Heart right ventricle (tissue), 16 donors: Measurements from ENCODE around the gene ACTR5. TPM values are rescaled to one million over a fixed set of nuclear protein-coding genes. Genes with fewer than 3 reads are reported as not detected.

Source experiments
- ATAC-seq, 8 donors: fragments of 200-7000 bp; cut with Tn5 transposase; one replicate each; pipeline ENCODE4 v1.9.1; 2020; ENCODE audit warnings: mild to moderate bottlenecking in 8 of 8, moderate library complexity in 8 of 8, moderate number of reproducible peaks in 1 of 8
- DNase-seq, 2 donors: peaks; one replicate each; pipeline ENCODE4 v3.0.0-alpha.2; 2020
- H3K27ac ChIP-seq, 10 donors: fragments of 200-600 bp; sonication (generic) in 2 of 10; one replicate each; pipeline versions ENCODE4 v1.5.0 to v1.8.0; 2020 to 2022; ENCODE audit warnings: mild to moderate bottlenecking in 3 of 10
- H3K27me3 ChIP-seq, 7 donors: fragments of 200-600 bp; one replicate each; pipeline ENCODE4 v1.8.0; 2021 to 2022; ENCODE audit warnings: mild to moderate bottlenecking in 2 of 7
- H3K36me3 ChIP-seq, 9 donors: fragments of 200-600 bp; sonication (generic) in 1 of 9; one replicate each; pipeline versions ENCODE4 v1.5.0 to v1.8.0; 2020 to 2022; ENCODE audit warnings: mild to moderate bottlenecking in 2 of 9
- H3K4me1 ChIP-seq, 9 donors: fragments of 200-600 bp; sonication (generic) in 1 of 9; one replicate each; pipeline versions ENCODE4 v1.5.0 to v1.8.0; 2020 to 2022; ENCODE audit warnings: mild to moderate bottlenecking in 4 of 9
- H3K4me3 ChIP-seq, 10 donors: fragments of 200-600 bp; sonication (generic) in 2 of 10; one replicate each; pipeline versions ENCODE4 v1.5.0 to v1.8.0; 2020 to 2022; ENCODE audit warnings: mild to moderate bottlenecking in 7 of 10, moderate library complexity in 2 of 10
- H3K9me3 ChIP-seq, 11 donors: fragments of 200-600 bp in 10 of 11; sonication (generic) in 2 of 11; one replicate each; pipeline versions ENCODE4 v1.5.0 to v1.8.0; 2013 to 2022; ENCODE audit warnings: mild to moderate bottlenecking in 2 of 11, control low read depth in 1 of 11, moderate library complexity in 1 of 11
- WGBS, 2 donors: extraction: QIAGEN DNeasy Blood & Tissue Kit; methylation state at CpG; one replicate each; pipeline ENCODE4 v1.1.7; 2013; ENCODE audit warnings: inconsistent platforms in 1 of 2; 5-methylcytosine and 5-hydroxymethylcytosine counted together
- intact Hi-C, 10 donors: fragments of 100-400 bp; cut with DNase I; formaldehyde crosslinking; loops; one replicate each; pipeline versions ENCODE4 v1.11.1 to v1.14.2; 2022
- polyA plus RNA-seq, 2 donors: library from polyadenylated mRNA; stranded (reverse); fragments of 200-250 nt; gene quantifications; one replicate each; pipeline ENCODE4 v1.2.3, GENCODE V29; 2013
- total RNA-seq, 10 donors: library from RNA; stranded (reverse); fragmentation: NEBNext Ultra II Directional in 3 of 10; extraction: Animal tissue kit (Norgen Biotek cat#: 25700) in 3 of 10; gene quantifications; one replicate each; pipeline versions ENCODE4 v1.2.1 to v1.2.4, GENCODE V29; 2021 to 2023
- TF ChIP-seq, protein P1 (sequence below), 9 donors: fragments of 200-600 bp; sonication (generic) in 2 of 9; IDR thresholded peaks; one replicate each; pipeline versions ENCODE4 v1.5.0 to v1.8.0; 2021 to 2022; ENCODE audit warnings: antibody characterized with exemption in 9 of 9, mild to moderate bottlenecking in 5 of 9, moderate library complexity in 1 of 9
- donor health status: Arrhythmogenic right ventricular cardiomyopathy.
- donor health status: ischemic (EF 13 %, LVEDD 7.1; RV severe dilation, severe dysfunction).
- donor health status: healthy with polysubstance abuse.
- donor health status: DM: no; HTN: yes; CAD: no.
- donor health status: DM: no; HTN: no; CAD: no.
- donor health status: ischemic (EF 25% LVEDD 6.9; RV normal size, moderate dysfunction).
- donor health status: ischemic (EF 25% LVEDD 5.7; RV mildly dilated, moderate dysfunction).
- donor health status: healthy.
- donor health status: DM: yes; HTN: yes; CAD: no.
- donor health status: Ischemic cardiomyopathy.
- donor health status: ischemic (EF 35%, LVEDD 5.7; RV mildly dilated, moderate dysfunction).
- donor health status: nonischemic (EF 11% LVEDD 7.7; RV severe dilation, severe dysfunction).
- donor health status: DM: yes; HTN: yes; CAD: no.
- donor health status: PGD.
- donor health status: ischemic (EF 29% LVEDD 5.4; RV normal size, mild dysfunction).
- donor health status: nonischemic (EF 23%, LVEDD 6.1; RV moderate dilation, normal function).

The ACTR5 gene
- total and polyA plus RNA-seq, 12 donors: 1.5 to 5.4 (median 2.8) TPM

- intact Hi-C loops: no loop called here
- no peak overlapping the region for H3K27ac ChIP-seq
- ATAC-seq: no peak
- H3K4me1 ChIP-seq: no peaks in the 10 kb centered on the region
- no peaks in the 10 kb centered on the region for H3K9me3 ChIP-seq
- WGBS, 2 donors: 60 to 76% methylated on average over 3 of the region's 3 CpGs
- no peak for DNase-seq
- no peak overlapping the region for H3K4me3 ChIP-seq
- H3K27me3 ChIP-seq: peaks cover 0 to 90% (median 58%) of the 10 kb centered on the region in 7 donors
- TF ChIP-seq, protein P1, sequence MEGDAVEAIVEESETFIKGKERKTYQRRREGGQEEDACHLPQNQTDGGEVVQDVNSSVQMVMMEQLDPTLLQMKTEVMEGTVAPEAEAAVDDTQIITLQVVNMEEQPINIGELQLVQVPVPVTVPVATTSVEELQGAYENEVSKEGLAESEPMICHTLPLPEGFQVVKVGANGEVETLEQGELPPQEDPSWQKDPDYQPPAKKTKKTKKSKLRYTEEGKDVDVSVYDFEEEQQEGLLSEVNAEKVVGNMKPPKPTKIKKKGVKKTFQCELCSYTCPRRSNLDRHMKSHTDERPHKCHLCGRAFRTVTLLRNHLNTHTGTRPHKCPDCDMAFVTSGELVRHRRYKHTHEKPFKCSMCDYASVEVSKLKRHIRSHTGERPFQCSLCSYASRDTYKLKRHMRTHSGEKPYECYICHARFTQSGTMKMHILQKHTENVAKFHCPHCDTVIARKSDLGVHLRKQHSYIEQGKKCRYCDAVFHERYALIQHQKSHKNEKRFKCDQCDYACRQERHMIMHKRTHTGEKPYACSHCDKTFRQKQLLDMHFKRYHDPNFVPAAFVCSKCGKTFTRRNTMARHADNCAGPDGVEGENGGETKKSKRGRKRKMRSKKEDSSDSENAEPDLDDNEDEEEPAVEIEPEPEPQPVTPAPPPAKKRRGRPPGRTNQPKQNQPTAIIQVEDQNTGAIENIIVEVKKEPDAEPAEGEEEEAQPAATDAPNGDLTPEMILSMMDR (IDR thresholded peaks at IDR 0.05): no peak
- no peaks in the 10 kb centered on the region for H3K36me3 ChIP-seq
These were observed 44.7 kb upstream of the ACTR5 start for GRCh38 chr20:38703526-38703925.

GRCh38 chr20:38704136-38704535 lies 44.1 kb upstream of the ACTR5 start:
- ATAC-seq (no peak), DNase-seq (no peak)
- H3K36me3 ChIP-seq: no peaks in the 10 kb centered on the region
- intact Hi-C loops: no loop called here
- TF ChIP-seq, protein P1 (IDR thresholded peaks at IDR 0.05): no peak
- H3K27ac ChIP-seq: no peak overlapping the region
- peaks cover 0 to 89% (median 58%) of the 10 kb centered on the region in 7 donors for H3K27me3 ChIP-seq
- WGBS, 2 donors: 53 to 57% methylated on average over 4 of the region's 4 CpGs
- no peak overlapping the region for H3K4me3 ChIP-seq
- H3K4me1 ChIP-seq: no peaks in the 10 kb centered on the region
- no peaks in the 10 kb centered on the region for H3K9me3 ChIP-seq

- DNase-seq (no peak), ATAC-seq (no peak)
- Histone ChIP-seq H3K4me3 (no peak overlapping the region), H3K27ac (no peak overlapping the region), H3K36me3 (no peaks in the 10 kb centered on the region), H3K9me3 (no peaks in the 10 kb centered on the region), H3K4me1 (no peaks in the 10 kb centered on the region), H3K27me3 (peaks cover 0 to 65% (median 37%) of the 10 kb centered on the region in 7 donors)
- TF ChIP-seq, protein P1 (IDR thresholded peaks at IDR 0.05): no peak
- intact Hi-C loops: no loop called here
- WGBS, 2 donors: 19% methylated on average over 7 of the region's 7 CpGs
These were observed 41.8 kb upstream of the ACTR5 start for GRCh38 chr20:38706509-38706908.

- ATAC-seq (no peak), DNase-seq (no peak)
- no peaks in the 10 kb centered on the region for H3K36me3 ChIP-seq
- no peak overlapping the region for H3K27ac ChIP-seq
- H3K4me1 ChIP-seq: no peaks in the 10 kb centered on the region
- peaks cover 0 to 83% (median 67%) of the 10 kb centered on the region in 7 donors for H3K27me3 ChIP-seq
- intact Hi-C loops: no loop called here
- WGBS, 2 donors: 27 to 28% methylated on average over 6 of the region's 6 CpGs
- no peaks in the 10 kb centered on the region for H3K9me3 ChIP-seq
- H3K4me3 ChIP-seq: no peak overlapping the region
- TF ChIP-seq, protein P1 (IDR thresholded peaks at IDR 0.05): no peak
These were observed 34.0 kb upstream of the ACTR5 start for GRCh38 chr20:38714308-38714707.
